Measurements from ENCODE around the gene LFNG. TPM values are rescaled to one million over a fixed set of nuclear protein-coding genes. Genes with fewer than 3 reads are reported as not detected.
A peak's percentile ranks its signal among the peaks of the same experiment; 100 is the strongest.

LFNG gene
- total and polyA plus RNA-seq, 9 donors = 17.7 to 30.8 (median 23.1) TPM

DNA sequence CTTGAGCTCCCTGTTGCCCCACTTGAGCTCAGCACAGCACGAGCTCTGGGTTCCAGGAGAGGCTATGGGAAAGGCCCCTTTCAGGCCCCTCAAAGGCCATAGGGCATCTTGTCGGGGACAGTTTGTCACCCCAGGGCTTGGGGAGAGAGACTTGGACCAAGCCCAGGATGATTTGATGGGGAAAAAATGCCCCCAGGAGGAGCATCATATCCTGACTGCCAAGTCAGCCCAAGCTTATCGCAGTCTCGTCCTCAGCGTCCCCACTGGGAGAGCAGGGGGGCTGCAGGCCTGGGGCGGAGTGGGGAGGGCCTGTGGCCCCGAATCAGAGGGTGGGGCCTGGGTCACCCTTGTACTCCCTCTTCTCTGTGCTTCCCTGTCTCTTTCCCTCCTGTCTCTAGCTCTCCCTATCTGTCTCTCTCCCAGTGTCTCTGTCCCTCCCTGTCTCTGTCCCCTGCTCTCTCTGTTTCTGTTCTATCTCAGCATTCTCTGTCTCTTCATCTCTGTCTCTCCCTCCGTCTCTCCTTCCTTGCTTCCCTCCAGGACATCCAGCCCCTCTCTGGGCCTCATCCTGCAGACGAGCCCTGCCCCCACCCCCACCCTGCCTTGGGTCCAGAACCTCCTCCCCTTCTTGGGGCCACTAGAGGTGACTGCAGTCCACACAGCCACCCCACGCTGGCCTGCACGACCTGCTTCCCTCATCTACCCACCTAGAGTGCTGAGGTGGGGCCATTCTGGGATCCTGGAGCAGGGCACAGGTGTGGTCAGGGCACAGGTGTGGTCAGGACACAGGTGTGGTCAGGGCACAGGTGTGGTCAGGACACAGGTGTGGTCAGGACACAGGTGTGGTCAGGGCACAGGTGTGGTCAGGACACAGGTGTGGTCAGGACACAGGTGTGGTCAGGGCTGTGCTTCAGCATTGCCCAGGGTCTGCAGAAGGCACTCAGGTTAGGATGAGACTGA lies 26.1 kb upstream of the LFNG start:
- H3K4me1 ChIP-seq (ENCODE audit: control insufficient read depth, insufficient read depth, low read length) = peaks cover 78% of the 10 kb centered on the region
- no peak for DNase-seq
- H3K27ac ChIP-seq (ENCODE audit: low read length) = no peak overlapping the region

DNA sequence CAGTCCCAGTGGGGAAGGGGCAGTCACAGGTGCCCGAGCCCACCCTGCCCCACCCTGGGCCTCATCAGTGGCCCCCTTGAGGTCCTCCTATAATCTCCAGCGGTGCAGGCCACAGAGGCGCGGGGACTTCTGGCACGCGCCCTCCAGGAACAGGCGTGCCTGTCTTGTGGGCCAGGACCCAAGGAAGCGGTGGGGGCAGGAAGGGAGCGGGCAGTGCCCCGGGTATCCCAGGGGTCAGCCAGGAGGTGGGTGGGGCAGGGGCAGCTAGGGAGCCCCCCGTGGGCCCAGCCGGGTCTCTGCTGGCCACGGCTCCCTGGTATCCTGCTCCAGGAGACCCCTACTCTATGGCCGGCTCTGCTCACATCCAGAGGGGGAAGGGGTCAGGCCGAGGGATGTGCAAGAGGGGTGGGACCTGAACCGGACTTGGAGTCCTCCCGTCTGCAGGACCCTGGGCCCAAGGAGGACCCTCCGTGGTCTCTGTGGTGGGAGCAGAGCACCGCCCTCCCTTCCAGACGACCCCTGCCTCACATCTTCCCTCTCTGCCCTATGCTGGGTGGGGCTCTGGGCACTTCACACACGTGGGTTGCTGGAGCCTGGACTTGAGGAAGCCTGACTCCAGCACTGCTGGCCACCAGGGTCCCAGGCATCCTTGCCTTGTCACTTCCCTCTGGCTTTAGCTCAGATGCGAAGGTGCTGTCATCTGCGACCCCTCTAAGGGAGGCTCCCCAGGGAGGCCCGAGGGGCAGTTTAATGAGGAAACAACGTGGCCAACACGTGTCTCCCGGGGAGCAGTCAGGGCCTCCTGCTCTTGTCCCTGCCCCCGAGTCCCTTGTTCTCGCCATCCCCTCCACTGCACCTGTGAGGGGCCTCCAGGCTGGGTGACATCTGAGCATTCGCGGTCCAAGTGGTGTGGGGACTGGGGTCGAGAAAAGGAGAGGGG lies 25.1 kb upstream of the LFNG start:
- no peak for DNase-seq
- no peaks in the 10 kb centered on the region for H3K9me3 ChIP-seq (replicated peaks; ENCODE audit: control insufficient read depth, low read depth, low read length)
- peaks cover 6% of the 10 kb centered on the region for H3K27me3 ChIP-seq (ENCODE audit: control insufficient read depth, insufficient read depth, low read length)
- H3K4me3 ChIP-seq (ENCODE audit: low read length) = no peak overlapping the region
- no peaks in the 10 kb centered on the region for H3K36me3 ChIP-seq (ENCODE audit: control insufficient read depth, insufficient read depth, low read length)
- peaks cover 78% of the 10 kb centered on the region for H3K4me1 ChIP-seq (ENCODE audit: control insufficient read depth, insufficient read depth, low read length)
- WGBS (ENCODE audit: insufficient coverage) = 61% methylated on average over 23 of the region's 32 CpGs
- H3K27ac ChIP-seq (ENCODE audit: low read length) = no peak overlapping the region

More for the DNA sequence above, 26.1 kb upstream of the LFNG start:
- no peak overlapping the region for H3K4me3 ChIP-seq (ENCODE audit: low read length)
- H3K36me3 ChIP-seq (ENCODE audit: control insufficient read depth, insufficient read depth, low read length) = no peaks in the 10 kb centered on the region
- H3K27me3 ChIP-seq (ENCODE audit: control insufficient read depth, insufficient read depth, low read length) = peaks cover 6% of the 10 kb centered on the region
- H3K9me3 ChIP-seq (replicated peaks; ENCODE audit: control insufficient read depth, low read depth, low read length) = no peaks in the 10 kb centered on the region
- 46% methylated on average over 5 of the region's 11 CpGs for WGBS (ENCODE audit: insufficient coverage)

- H3K4me1 ChIP-seq (ENCODE audit: control insufficient read depth, insufficient read depth, low read length) = peaks cover 77% of the 10 kb centered on the region
- no peaks in the 10 kb centered on the region for H3K9me3 ChIP-seq (replicated peaks; ENCODE audit: control insufficient read depth, low read depth, low read length)
- 54% methylated on average over 12 of the region's 25 CpGs for WGBS (ENCODE audit: insufficient coverage)
- H3K36me3 ChIP-seq (ENCODE audit: control insufficient read depth, insufficient read depth, low read length) = no peaks in the 10 kb centered on the region
- no peak overlapping the region for H3K4me3 ChIP-seq (ENCODE audit: low read length)
- peak; percentile 90 for DNase-seq
- peaks cover 6% of the 10 kb centered on the region for H3K27me3 ChIP-seq (ENCODE audit: control insufficient read depth, insufficient read depth, low read length)
- H3K27ac ChIP-seq (ENCODE audit: low read length) = peak overlapping the region; percentile 13
Observed at GRCh38 chr7:2495418-2496299, 23.9 kb upstream of the LFNG start.

- peak overlapping the region; percentile 55 for H3K27ac ChIP-seq (ENCODE audit: low read length)
- WGBS (ENCODE audit: insufficient coverage) = 74% methylated on average over 8 of the region's 9 CpGs
- H3K4me3 ChIP-seq (ENCODE audit: low read length) = no peak overlapping the region
- peaks cover 77% of the 10 kb centered on the region for H3K4me1 ChIP-seq (ENCODE audit: control insufficient read depth, insufficient read depth, low read length)
- no peaks in the 10 kb centered on the region for H3K9me3 ChIP-seq (replicated peaks; ENCODE audit: control insufficient read depth, low read depth, low read length)
- H3K36me3 ChIP-seq (ENCODE audit: control insufficient read depth, insufficient read depth, low read length) = no peaks in the 10 kb centered on the region
- no peak for DNase-seq
- H3K27me3 ChIP-seq (ENCODE audit: control insufficient read depth, insufficient read depth, low read length) = peaks cover 6% of the 10 kb centered on the region
Observed at GRCh38 chr7:2496375-2496774, 23.2 kb upstream of the LFNG start.

DNA sequence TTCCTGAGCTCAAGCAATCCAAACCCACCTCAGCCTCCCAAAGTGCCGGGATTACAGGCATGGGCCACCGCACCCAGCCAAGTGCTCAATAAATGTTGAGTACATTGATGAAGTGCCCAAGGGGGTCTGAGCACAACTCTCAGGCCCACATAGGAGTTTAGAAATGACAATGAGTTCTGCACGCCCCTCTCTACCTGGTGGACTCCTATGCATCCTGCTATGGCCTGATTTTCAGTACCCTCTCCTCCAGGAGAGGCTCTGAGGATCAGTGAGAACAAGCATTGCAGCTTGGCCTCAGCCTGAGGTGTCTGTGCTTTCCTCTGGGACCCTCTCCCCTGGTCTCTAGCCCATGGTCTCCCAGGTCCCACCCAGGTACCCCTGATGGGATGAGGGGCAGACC lies 22.5 kb upstream of the LFNG start:
- Histone ChIP-seq H3K27me3 (ENCODE audit: control insufficient read depth, insufficient read depth, low read length) (peaks cover 6% of the 10 kb centered on the region), H3K36me3 (ENCODE audit: control insufficient read depth, insufficient read depth, low read length) (no peaks in the 10 kb centered on the region), H3K9me3 (replicated peaks; ENCODE audit: control insufficient read depth, low read depth, low read length) (no peaks in the 10 kb centered on the region), H3K4me3 (ENCODE audit: low read length) (no peak overlapping the region), H3K4me1 (ENCODE audit: control insufficient read depth, insufficient read depth, low read length) (peaks cover 77% of the 10 kb centered on the region), H3K27ac (ENCODE audit: low read length) (peak overlapping the region; percentile 81)
- 93% methylated on average over 2 of the region's 3 CpGs for WGBS (ENCODE audit: insufficient coverage)
- no peak for DNase-seq

- 10% methylated on average over 15 of the region's 25 CpGs for WGBS (ENCODE audit: insufficient coverage)
- DNase-seq = peak; percentile 89
- Histone ChIP-seq H3K9me3 (replicated peaks; ENCODE audit: control insufficient read depth, low read depth, low read length) (no peaks in the 10 kb centered on the region), H3K4me3 (ENCODE audit: low read length) (no peak overlapping the region), H3K36me3 (ENCODE audit: control insufficient read depth, insufficient read depth, low read length) (no peaks in the 10 kb centered on the region), H3K27me3 (ENCODE audit: control insufficient read depth, insufficient read depth, low read length) (peaks cover 6% of the 10 kb centered on the region), H3K4me1 (ENCODE audit: control insufficient read depth, insufficient read depth, low read length) (peaks cover 79% of the 10 kb centered on the region), H3K27ac (ENCODE audit: low read length) (peak overlapping the region; percentile 81)
Observed at GRCh38 chr7:2497500-2498336, 21.9 kb upstream of the LFNG start.

DNA sequence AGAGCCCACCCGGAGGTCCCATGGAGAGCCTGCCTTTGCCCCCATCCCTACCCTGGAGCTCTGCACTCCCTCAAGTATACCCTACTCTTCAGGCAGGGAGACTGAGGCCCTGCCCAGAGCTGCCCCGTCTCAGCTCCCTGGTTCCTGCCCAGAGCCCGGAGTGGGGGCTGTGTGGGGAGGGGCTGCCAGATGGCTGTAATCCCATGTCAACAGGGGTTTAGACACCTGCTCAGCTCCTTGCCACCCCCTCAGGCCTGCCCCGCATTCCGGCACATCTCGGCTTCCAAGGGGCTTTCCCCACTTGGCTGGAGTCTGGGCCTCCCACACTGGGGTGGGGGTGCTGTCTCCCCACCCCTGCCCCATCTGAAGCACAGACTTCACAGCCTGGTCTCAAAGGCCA lies 20.9 kb upstream of the LFNG start:
- Histone ChIP-seq H3K4me1 (ENCODE audit: control insufficient read depth, insufficient read depth, low read length) (peaks cover 79% of the 10 kb centered on the region), H3K27ac (ENCODE audit: low read length) (peak overlapping the region; percentile 72), H3K4me3 (ENCODE audit: low read length) (no peak overlapping the region), H3K27me3 (ENCODE audit: control insufficient read depth, insufficient read depth, low read length) (peaks cover 2% of the 10 kb centered on the region), H3K9me3 (replicated peaks; ENCODE audit: control insufficient read depth, low read depth, low read length) (no peaks in the 10 kb centered on the region), H3K36me3 (ENCODE audit: control insufficient read depth, insufficient read depth, low read length) (no peaks in the 10 kb centered on the region)
- WGBS (ENCODE audit: insufficient coverage) = 73% methylated on average over 2 of the region's 6 CpGs
- no peak for DNase-seq

GRCh38 chr7:2499181-2499580 lies 20.4 kb upstream of the LFNG start:
- Histone ChIP-seq H3K27me3 (ENCODE audit: control insufficient read depth, insufficient read depth, low read length) (peaks cover 2% of the 10 kb centered on the region), H3K4me3 (ENCODE audit: low read length) (no peak overlapping the region), H3K4me1 (ENCODE audit: control insufficient read depth, insufficient read depth, low read length) (peaks cover 79% of the 10 kb centered on the region), H3K36me3 (ENCODE audit: control insufficient read depth, insufficient read depth, low read length) (no peaks in the 10 kb centered on the region), H3K27ac (ENCODE audit: low read length) (peak overlapping the region; percentile 72), H3K9me3 (replicated peaks; ENCODE audit: control insufficient read depth, low read depth, low read length) (no peaks in the 10 kb centered on the region)
- 76% methylated on average over 7 of the region's 7 CpGs for WGBS (ENCODE audit: insufficient coverage)
- no peak for DNase-seq
